Pancreas (tissue), 10 donors: ENCODE results near the gene PHETA1. TPM values are rescaled to one million over a fixed set of nuclear protein-coding genes. Genes with fewer than 3 reads are reported as not detected.
A peak's percentile ranks its signal among the peaks of the same experiment; 100 is the strongest.

Experiments used
- ATAC-seq, 4 donors: fragments of 200-7000 bp; cut with Tn5 transposase; one replicate each; pipeline versions ENCODE4 v1.8.0 to v1.9.1; 2020; ENCODE audit warnings: mild to moderate bottlenecking in 4 of 4, moderate library complexity in 4 of 4
- DNase-seq, 6 donors: peaks; one replicate each; pipeline ENCODE4 v3.0.0-alpha.2; 2020
- FAIRE-seq: peaks from 2 replicates; lab custom pipeline; 2012; peaks lifted over from hg19 to GRCh38; lab: Jason Lieb, UNC
- H3K27ac ChIP-seq, 4 donors: fragments of 200-600 bp; sonication (generic); 1 replicate in 3 of 4; 2 replicates in 1 of 4; pipeline versions ENCODE4 v1.5.0 to v1.8.0; 2020
- H3K27me3 ChIP-seq, 4 donors: fragments of 200-600 bp; one replicate each; pipeline ENCODE4 v1.8.0; 2021
- H3K36me3 ChIP-seq, 3 donors: fragments of 200-600 bp; sonication (generic) in 1 of 3; one replicate each; pipeline versions ENCODE4 v1.5.0 to v1.8.0; 2020 to 2021
- H3K4me1 ChIP-seq, 3 donors: fragments of 200-600 bp; one replicate each; pipeline ENCODE4 v1.8.0; 2021
- H3K4me3 ChIP-seq, 4 donors: fragments of 200-600 bp; sonication (generic) in 2 of 4; one replicate each; pipeline versions ENCODE4 v1.5.0 to v1.8.0; 2020 to 2021
- H3K9me3 ChIP-seq, 4 donors: fragments of 200-600 bp; one replicate each; pipeline ENCODE4 v1.8.0; 2021
- WGBS, 2 donors: extraction: QIAGEN DNeasy Blood & Tissue Kit; methylation state at CpG; one replicate each; pipeline ENCODE4 v1.1.7; 2013; 5-methylcytosine and 5-hydroxymethylcytosine counted together
- intact Hi-C, 3 donors: fragments of 100-400 bp; cut with DNase I; formaldehyde crosslinking; loops; one replicate each; pipeline versions ENCODE4 v1.11.1 to v1.14.2; 2022
- polyA plus RNA-seq, 2 donors: library from polyadenylated mRNA; stranded (reverse); fragments of 200-250 nt; gene quantifications; one replicate each; pipeline ENCODE4 v1.2.3, GENCODE V29; 2013
- total RNA-seq, 6 donors: library from RNA; stranded (reverse); fragmentation: NEBNext Ultra II Directional in 4 of 6; extraction: Animal tissue kit (Norgen Biotek cat#: 25700) in 4 of 6; gene quantifications; one replicate each; pipeline versions ENCODE4 v1.2.1 to v1.2.4, GENCODE V29; 2021 to 2023
- TF ChIP-seq, protein P1 (sequence below), 4 donors: fragments of 200-600 bp; sonication (generic) in 3 of 4; IDR thresholded peaks; one replicate each; pipeline versions ENCODE4 v1.5.0 to v1.8.0; 2021; ENCODE audit warnings: antibody characterized with exemption in 4 of 4
- donor health status: healthy with polysubstance abuse.
- donor health status: DM: no; HTN: no; CAD: no; lungs with moderate emphysema.
- donor health status: DM: no; HTN: no; CAD: no.
- donor health status: control.
- donor health status: control.
- donor health status: Bipolar disorder and iron deficiency.
- donor health status: DM: yes; HTN: yes; CAD: no.
- donor health status: DM: no; HTN: no; CAD: no.
- donor health status: DM: no; HTN: no; CAD: no.
- donor health status: DM: yes; HTN: yes; CAD: no.

Gene PHETA1
- total and polyA plus RNA-seq, 8 donors, result 11.2 to 25.3 (median 18.6) TPM

DNA sequence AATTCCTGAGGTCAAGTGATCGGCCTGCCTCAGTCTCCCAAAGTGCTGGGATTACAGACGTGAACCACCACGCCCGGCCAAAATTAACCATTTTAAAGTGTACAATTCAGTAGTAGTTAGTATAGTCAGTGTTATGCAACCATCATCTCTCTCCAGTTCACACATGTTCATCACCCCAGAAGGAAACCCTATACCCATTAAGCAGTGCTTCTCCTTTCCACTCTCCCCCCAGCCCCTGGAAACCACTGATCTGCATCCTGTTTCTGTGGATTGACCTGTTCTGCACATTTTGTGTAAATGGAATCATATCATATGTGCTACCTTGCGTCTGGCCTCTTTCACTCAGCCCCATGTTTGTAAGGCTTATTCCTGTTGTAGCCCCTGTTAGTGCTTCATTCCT, 52.2 kb downstream of the PHETA1 start:
- ATAC-seq (peak in 1 of 4 donors; percentile 12), FAIRE-seq (no peak), DNase-seq (no peak)
- no peak overlapping the region for H3K27ac ChIP-seq
- H3K4me1 ChIP-seq, result no peaks in the 10 kb centered on the region
- H3K27me3 ChIP-seq, result no peaks in the 10 kb centered on the region
- intact Hi-C loops, result loop anchor here in 2 of 3 donors (5.0 to 10.0 kb wide), 2 partner anchors 374 to 382 kb away; no protein-coding TSS in a partner anchor
- no peak overlapping the region for H3K4me3 ChIP-seq
- TF ChIP-seq, protein P1, sequence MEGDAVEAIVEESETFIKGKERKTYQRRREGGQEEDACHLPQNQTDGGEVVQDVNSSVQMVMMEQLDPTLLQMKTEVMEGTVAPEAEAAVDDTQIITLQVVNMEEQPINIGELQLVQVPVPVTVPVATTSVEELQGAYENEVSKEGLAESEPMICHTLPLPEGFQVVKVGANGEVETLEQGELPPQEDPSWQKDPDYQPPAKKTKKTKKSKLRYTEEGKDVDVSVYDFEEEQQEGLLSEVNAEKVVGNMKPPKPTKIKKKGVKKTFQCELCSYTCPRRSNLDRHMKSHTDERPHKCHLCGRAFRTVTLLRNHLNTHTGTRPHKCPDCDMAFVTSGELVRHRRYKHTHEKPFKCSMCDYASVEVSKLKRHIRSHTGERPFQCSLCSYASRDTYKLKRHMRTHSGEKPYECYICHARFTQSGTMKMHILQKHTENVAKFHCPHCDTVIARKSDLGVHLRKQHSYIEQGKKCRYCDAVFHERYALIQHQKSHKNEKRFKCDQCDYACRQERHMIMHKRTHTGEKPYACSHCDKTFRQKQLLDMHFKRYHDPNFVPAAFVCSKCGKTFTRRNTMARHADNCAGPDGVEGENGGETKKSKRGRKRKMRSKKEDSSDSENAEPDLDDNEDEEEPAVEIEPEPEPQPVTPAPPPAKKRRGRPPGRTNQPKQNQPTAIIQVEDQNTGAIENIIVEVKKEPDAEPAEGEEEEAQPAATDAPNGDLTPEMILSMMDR (IDR thresholded peaks at IDR 0.05), result no peak
- no peaks in the 10 kb centered on the region for H3K9me3 ChIP-seq
- WGBS, 2 donors, result 69 to 86% methylated on average over 5 of the region's 5 CpGs
- H3K36me3 ChIP-seq, result no peaks in the 10 kb centered on the region

DNA sequence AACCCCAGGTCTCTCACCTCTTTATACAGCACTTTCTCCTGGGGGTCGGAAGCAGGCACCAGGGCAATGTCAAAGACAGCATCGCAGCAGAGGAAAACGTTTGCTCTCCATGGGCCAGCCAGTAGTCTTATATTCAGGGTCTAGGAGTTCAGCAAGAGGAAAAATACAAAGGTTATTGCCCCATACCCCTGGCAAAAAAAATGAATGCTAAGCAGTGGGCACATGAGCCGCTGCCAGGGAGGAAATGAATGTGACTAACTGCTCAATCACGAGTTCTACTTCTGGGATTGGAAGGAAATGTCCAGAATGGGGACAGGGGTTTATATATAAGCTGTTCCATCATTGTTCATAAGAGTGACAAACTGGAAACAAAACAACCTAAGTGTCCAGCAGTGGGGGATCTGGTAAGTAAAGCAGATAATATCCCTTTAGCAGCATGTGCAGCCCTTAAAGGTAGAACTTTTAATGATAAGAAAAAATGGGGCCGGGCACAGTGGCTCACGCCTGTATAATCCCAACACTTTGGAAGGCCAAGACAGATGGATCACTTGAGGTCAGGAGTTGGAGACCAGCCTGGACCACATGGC, 53.8 kb downstream of the PHETA1 start:
- Histone ChIP-seq H3K4me1 (no peaks in the 10 kb centered on the region), H3K9me3 (no peaks in the 10 kb centered on the region), H3K4me3 (no peak overlapping the region), H3K36me3 (no peaks in the 10 kb centered on the region), H3K27me3 (no peaks in the 10 kb centered on the region), H3K27ac (no peak overlapping the region)
- WGBS, 2 donors, result 62 to 77% methylated on average over 7 of the region's 7 CpGs
- TF ChIP-seq, protein P1 (IDR thresholded peaks at IDR 0.05), result no peak
- intact Hi-C loops, result loop anchor here in 2 of 3 donors (5.0 to 10.0 kb wide), 2 partner anchors 373 to 380 kb away; no protein-coding TSS in a partner anchor
- DNase-seq (no peak), ATAC-seq (peak in 2 of 4 donors; percentile 38 to 55), FAIRE-seq (no peak)

DNA sequence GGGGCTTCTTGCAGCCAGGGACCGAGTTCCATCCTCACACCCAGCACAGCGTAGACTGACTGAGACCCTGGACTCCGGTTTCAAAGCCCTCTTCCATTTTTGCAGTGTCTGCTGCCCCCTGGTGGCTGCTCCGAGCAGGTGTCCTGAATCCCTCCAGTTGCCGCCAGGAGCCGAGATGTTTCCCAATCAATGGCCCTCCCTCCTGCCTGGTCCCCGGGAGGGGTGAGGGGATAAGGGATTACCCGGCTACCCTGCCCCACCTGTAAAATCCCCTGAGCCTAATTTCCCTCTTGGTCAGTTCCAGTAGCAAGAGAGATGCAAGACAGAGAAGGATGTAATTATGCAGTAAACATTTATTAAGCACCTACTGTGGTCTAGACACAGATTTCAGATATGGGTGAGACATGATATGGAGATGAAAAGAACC, 55.0 kb downstream of the PHETA1 start:
- WGBS, 2 donors, result 1 to 2% methylated on average over 8 of the region's 8 CpGs
- TF ChIP-seq, protein P1 (IDR thresholded peaks at IDR 0.05), result peak; percentile 87 to 93 (median 90)
- Histone ChIP-seq H3K4me1 (no peaks in the 10 kb centered on the region), H3K27ac (no peak overlapping the region), H3K36me3 (no peaks in the 10 kb centered on the region), H3K4me3 (no peak overlapping the region), H3K9me3 (no peaks in the 10 kb centered on the region), H3K27me3 (no peaks in the 10 kb centered on the region)
- FAIRE-seq (no peak), DNase-seq (peak; percentile 37 to 89 (median 73)), ATAC-seq (peak; percentile 67 to 88 (median 86))
- intact Hi-C loops, result loop anchor here in 1 of 3 donors (10.0 kb wide), 1 partner anchor 379 kb away; no protein-coding TSS in a partner anchor

DNA sequence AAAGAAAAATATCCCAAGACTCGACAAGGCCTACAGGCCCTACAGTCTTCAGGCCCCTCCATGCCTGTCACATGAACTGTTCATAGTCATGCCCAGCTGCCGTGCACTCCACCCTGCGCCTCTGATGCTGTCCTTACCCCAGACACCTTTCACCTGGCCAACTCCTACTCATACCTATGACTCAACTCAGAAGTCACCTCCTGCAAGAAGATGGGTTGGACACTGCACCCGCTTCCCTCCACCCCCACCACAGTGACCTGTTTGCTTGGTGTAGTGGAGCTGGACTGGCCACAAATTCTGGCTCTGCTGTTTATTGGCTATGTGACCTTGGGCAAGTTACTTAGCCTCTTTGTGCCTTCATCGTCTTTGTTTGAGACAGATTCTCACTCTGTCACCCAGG, 56.2 kb downstream of the PHETA1 start:
- H3K9me3 ChIP-seq, result no peaks in the 10 kb centered on the region
- TF ChIP-seq, protein P1 (IDR thresholded peaks at IDR 0.05), result no peak
- no peak overlapping the region for H3K4me3 ChIP-seq
- ATAC-seq (no peak), DNase-seq (no peak), FAIRE-seq (no peak)
- no peak overlapping the region for H3K27ac ChIP-seq
- intact Hi-C loops, result loop anchor here in 1 of 3 donors (10.0 kb wide), 1 partner anchor 378 kb away; no protein-coding TSS in a partner anchor
- WGBS, 2 donors, result 49 to 55% methylated on average over 5 of the region's 5 CpGs
- no peaks in the 10 kb centered on the region for H3K4me1 ChIP-seq
- H3K36me3 ChIP-seq, result no peaks in the 10 kb centered on the region
- no peaks in the 10 kb centered on the region for H3K27me3 ChIP-seq

DNA sequence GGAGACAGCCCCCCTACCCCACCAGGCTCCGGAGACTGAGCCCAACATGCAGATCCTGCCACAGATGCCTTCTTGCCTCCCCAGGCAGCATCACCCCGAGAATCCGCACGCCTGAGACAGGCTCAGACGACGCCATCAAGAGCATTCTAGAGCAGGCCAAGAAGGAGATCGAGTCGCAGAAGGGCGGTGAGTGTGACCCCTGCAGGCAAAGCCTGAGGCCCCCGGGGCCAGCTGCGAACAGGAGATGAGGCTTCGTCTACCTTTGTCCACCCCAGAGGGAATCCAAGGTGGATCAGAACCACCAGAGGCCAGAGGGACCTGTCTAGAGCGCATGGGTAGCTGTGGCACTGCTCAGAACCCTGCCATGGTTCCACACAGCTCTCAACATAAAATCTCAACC, 56.9 kb downstream of the PHETA1 start:
- WGBS, 2 donors, result 81 to 89% methylated on average over 13 of the region's 13 CpGs
- no peaks in the 10 kb centered on the region for H3K4me1 ChIP-seq
- no peaks in the 10 kb centered on the region for H3K27me3 ChIP-seq
- TF ChIP-seq, protein P1 (IDR thresholded peaks at IDR 0.05), result no peak
- ATAC-seq (no peak), DNase-seq (no peak), FAIRE-seq (no peak)
- H3K4me3 ChIP-seq, result no peak overlapping the region
- H3K36me3 ChIP-seq, result no peaks in the 10 kb centered on the region
- H3K27ac ChIP-seq, result no peak overlapping the region
- no peaks in the 10 kb centered on the region for H3K9me3 ChIP-seq
- intact Hi-C loops, result loop anchor here in 1 of 3 donors (10.0 kb wide), 1 partner anchor 377 kb away; no protein-coding TSS in a partner anchor
